ENCODE results near the gene PLGLB1.
"Not testable (repeated sequence)": the region's sequence is repeated elsewhere in the genome, so short reads cannot be mapped to it uniquely, and the experiment has no call there.

Gene PLGLB1
- total RNA-seq: 0.97 to 1.3 reads per million in 2 donors

- DNase-seq: not testable (repeated sequence)
Measured at GRCh38 chr2:87021744-87022143, at the start of gene PLGLB1. Gene PLGLB1 (minus strand): TSS chr2:87021844. CDS start chr2:87021783, 61 bp downstream.

DNA sequence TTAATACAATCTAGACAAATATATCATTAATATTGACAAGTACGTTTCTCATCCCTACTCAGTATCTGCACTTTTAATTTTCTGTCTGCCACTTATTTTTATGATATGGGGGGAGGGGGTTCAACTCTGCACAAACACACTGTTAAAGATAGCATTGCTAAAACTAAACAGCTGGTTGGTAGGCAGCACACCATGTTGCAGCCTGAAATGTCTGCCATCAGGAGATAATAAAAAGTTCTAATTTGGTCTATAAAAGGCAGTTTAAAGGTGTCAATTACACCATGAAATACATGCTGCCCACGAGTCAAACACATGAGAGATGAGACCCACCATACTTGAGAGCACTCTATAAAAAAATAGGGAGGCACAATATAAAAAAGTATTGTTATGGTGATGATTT lies 42.7 kb upstream of the PLGLB1 start:
- DNase-seq: not testable (repeated sequence)

GRCh38 chr2:87063431-87063830 lies 41.8 kb upstream of the PLGLB1 start:
- DNase-seq: not testable (repeated sequence)

DNA sequence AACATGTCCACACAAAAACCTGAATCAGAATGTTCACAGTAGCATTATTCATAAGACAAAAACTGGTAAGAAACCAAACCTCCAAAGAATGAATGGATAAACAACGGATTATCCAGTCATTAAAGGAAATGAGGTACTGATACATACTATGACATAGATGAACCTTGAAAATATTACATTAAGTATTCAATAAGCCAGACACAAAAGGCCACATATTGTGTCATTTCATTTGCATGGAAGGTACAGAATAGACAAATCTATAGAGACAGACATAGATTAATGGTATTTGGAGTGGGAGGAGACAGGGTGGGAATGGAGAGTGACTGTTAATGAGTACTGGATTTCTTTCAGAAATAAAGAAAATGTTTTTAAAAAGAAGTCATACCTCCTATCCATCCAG lies 39.9 kb upstream of the PLGLB1 start:
- not testable (repeated sequence) for DNase-seq

DNA sequence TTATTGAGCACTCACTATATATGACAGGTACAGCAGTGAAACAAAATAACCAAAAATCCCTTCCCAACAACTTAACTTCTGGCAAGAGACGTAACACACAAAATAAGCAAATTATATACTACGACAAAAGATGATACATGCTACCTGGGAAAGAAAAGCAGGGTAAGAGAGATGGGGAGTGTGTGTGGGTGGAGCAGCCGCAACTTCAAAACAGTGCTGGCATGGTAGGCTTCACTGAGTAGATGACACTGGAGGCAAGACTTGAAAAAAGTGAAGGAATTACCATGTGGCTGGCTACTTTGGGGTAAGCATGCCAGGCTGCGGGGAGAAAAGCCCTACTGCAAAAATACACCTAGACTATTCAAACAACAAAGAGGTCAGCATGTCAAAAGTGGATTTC lies 36.0 kb upstream of the PLGLB1 start:
- DNase-seq: not testable (repeated sequence)

DNA sequence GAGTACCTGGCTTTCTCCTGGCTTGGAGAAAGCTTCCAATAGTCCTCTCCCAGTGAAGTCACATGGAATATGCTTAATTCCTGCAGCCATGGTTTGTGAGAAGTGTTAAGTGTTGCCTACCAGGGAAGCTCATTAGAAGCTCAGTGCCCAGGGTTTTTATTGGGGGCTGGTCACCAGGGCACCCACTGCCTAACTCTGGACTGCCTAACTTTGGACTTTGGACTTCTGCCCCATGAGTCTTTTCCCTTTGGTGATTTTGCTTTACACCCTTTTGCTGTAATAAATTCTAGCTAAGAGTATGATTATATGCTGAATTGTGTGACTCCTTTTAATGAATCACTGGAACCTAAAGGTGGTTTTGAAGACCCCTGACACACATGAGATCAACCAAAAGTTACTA lies 35.2 kb upstream of the PLGLB1 start:
- DNase-seq: not testable (repeated sequence)

GRCh38 chr2:87056435-87056834 lies 34.8 kb upstream of the PLGLB1 start:
- DNase-seq: not testable (repeated sequence)

GRCh38 chr2:87054375-87054774 lies 32.7 kb upstream of the PLGLB1 start:
- not testable (repeated sequence) for DNase-seq

- DNase-seq: not testable (repeated sequence)
Measured at GRCh38 chr2:87041321-87041978, 19.8 kb upstream of the PLGLB1 start.

DNA sequence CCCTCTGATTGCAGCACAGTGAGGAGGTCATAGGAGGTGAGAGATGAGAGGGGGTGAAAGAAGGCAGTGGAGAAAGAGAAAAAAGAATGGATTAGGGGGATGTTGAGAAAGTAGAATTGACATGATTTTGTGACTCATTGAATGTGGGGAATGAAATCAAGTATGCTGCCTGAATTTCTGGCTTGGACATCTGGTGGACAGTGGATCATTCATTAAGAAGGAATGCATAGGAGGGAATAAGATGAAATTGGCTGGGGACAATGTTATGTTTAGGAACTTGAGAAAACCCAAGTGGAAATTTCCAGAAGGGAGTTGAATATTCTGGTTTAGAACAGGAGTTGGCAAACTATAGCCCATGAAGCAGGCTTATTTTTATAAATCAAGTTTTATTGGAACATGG lies 7.0 kb upstream of the PLGLB1 start:
- DNase-seq: not testable (repeated sequence)

GRCh38 chr2:87026816-87027215 lies 5.2 kb upstream of the PLGLB1 start:
- DNase-seq: not testable (repeated sequence)

- not testable (repeated sequence) for DNase-seq
Measured at GRCh38 chr2:87025927-87026326, 4.3 kb upstream of the PLGLB1 start.

DNA sequence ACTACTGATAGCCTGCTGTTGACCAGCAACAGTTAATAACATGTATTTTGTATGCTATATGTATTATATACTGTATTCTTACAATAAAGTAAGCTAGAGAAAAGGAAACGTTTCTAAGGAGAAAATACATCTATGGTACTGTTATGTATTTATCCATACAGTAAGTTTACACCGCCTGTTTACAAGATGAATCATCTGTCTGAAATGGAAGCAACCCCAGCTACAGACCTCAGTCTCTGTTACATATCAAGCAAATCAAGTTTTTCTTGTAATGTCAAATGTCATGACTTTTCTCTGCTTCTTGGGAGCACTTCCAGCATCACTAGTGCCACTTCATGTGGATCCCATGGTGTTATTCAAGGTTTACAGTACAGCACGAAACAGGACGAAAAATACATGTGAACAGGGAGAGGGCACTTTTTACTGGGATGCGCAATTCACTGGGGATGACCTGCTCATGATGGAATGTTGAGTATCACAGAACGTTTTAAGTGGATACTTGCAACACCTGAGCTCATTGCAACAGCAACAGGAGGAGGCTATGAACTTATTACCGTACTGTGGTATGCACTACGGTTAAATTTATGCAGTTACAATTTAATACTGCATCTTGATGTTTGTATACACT lies 2.5 kb upstream of the PLGLB1 start:
- DNase-seq: not testable (repeated sequence)

DNA sequence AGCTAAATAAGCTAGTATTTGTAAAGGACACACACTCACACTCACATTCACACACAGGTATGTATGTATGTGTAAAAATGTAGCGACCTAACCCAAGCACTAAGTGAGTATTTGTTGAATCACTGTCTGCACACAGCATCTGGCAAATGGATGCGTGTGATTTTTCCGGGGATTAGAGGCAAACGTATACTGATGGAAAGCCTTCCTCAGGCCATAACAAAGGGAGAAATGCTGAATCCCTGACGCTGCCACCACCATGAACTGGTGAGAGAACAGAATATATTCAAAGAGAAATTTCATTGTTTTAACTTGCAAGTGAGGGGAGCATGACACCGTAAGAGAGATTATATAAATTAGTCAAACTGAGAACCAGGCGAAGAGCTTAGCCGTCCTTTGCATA lies 601 bp downstream of the PLGLB1 start:
- DNase-seq: not testable (repeated sequence)

GRCh38 chr2:87019053-87019452 lies 2.6 kb downstream of the PLGLB1 start:
- DNase-seq: not testable (repeated sequence)

GRCh38 chr2:87014489-87015169 lies 7.0 kb downstream of the PLGLB1 start:
- DNase-seq: not testable (repeated sequence)

DNA sequence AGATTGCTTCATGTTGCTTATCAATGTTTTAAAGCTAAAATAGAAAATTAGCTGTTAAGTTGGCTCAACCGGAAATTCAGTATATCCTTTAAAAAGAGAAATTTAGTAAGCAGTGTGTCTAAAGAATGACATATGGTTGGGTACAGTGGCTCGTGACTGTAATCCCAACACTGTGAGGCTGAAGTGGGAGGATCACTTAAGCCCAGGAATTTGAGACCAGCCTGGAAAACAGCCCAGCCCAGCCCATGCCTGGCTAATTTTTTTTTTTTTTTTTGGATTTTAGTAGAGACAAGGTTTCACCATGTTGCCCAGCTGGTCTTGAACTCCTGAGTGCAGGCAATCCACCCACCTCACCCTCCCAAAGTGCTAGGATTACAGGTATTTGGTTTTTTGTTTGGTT lies 17.2 kb downstream of the PLGLB1 start:
- not testable (repeated sequence) for DNase-seq

Data from T-helper 9 cell (primary cell).